ENCODE results near the gene FAAP20. TPM values are rescaled to one million over a fixed set of nuclear protein-coding genes. Genes with fewer than 3 reads are reported as not detected.

FAAP20 gene
- total RNA-seq, 1 experiment from 2014 or later, result 112 TPM

GRCh38 chr1:2206813-2207487 is 12.4 kb upstream of the FAAP20 start (continued):
- no peak for TF ChIP-seq ZBTB33 (IDR thresholded peaks at IDR 0.05; ENCODE audit: extremely low read depth, insufficient replicate concordance, low read length)
- no peak for TF ChIP-seq ELF1 (IDR thresholded peaks at IDR 0.05; ENCODE audit: borderline replicate concordance, low read depth)

- CTCF ChIA-PET, result interaction anchor here (0.6 to 2.5 kb wide), 3 partner anchors 10 to 176 kb away, joined by 4 to 16 read pairs (median 9); partner anchors contain the start of gene FAAP20
Observed at GRCh38 chr1:2205191-2205952, 10.8 kb upstream of the FAAP20 start.

More at GRCh38 chr1:2205191-2205952, 10.8 kb upstream of the FAAP20 start:
- Histone ChIP-seq H2AFZ (ENCODE audit: low read depth, low read length, poor library complexity, severe bottlenecking) (no peak overlapping the region), H3K36me3 (ENCODE audit: control insufficient read depth in 1 of 2, insufficient read depth in 2 of 2, low read length in 2 of 2) (no peaks in the 10 kb centered on the region), H3K9ac (ENCODE audit: low read length) (peak overlapping the region; percentile 52), H3K4me1 (ENCODE audit: control insufficient read depth in 1 of 2, insufficient read depth in 2 of 2, low read length in 2 of 2) (peaks cover 21 to 37% of the 10 kb centered on the region in 2 experiments), H3K9me2 (ENCODE audit: insufficient read depth) (no peaks in the 10 kb centered on the region), H3K27me3 (ENCODE audit: insufficient read depth, low read length) (no peaks in the 10 kb centered on the region), H3K79me2 (ENCODE audit: insufficient read depth, low read length) (no peaks in the 10 kb centered on the region), H3K9me3 (ENCODE audit: control insufficient read depth in 1 of 2, insufficient read depth in 1 of 2, low read depth in 1 of 2, low read length in 2 of 2) (no peaks in the 10 kb centered on the region), H3K4me2 (ENCODE audit: low read length) (peak overlapping the region; percentile 92), H3K4me3 (replicated peaks in 1 of 2; ENCODE audit: low read depth in 1 of 2, low read length in 2 of 2) (peak overlapping the region; percentile 33 to 57), H4K20me1 (ENCODE audit: insufficient read depth) (no peaks in the 10 kb centered on the region), H3K27ac (ENCODE audit: low read depth, low read length) (peak overlapping the region; percentile 71; the same call in 1 of the 2 replicates)
- no peak for TF ChIP-seq REST (IDR thresholded peaks at IDR 0.05; ENCODE audit: low read depth)
- TF ChIP-seq CTCF (IDR thresholded peaks at IDR 0.05 in 2 of 3, conservative IDR thresholded peaks at IDR 0.05 in 1 of 3; ENCODE audit: borderline replicate concordance in 1 of 3, insufficient read depth in 1 of 3, low read depth in 2 of 3, low read length in 2 of 3), result no peak
- TF ChIP-seq ZFX (IDR thresholded peaks at IDR 0.05), result no peak; the same call in 1 of the 2 replicates
- TF ChIP-seq POLR2AphosphoS5 (IDR thresholded peaks at IDR 0.05; ENCODE audit: low read depth, low read length), result peak; percentile 60
- TF ChIP-seq TCF7L2 (IDR thresholded peaks at IDR 0.05; ENCODE audit: borderline replicate concordance, extremely low read depth, insufficient read depth, insufficient read length), result no peak
- TF ChIP-seq SP1 (IDR thresholded peaks at IDR 0.05; ENCODE audit: low read depth), result no peak
- no peak for TF ChIP-seq CEBPB (IDR thresholded peaks at IDR 0.05; ENCODE audit: low read depth)
- ATAC-seq (peak; percentile 86), DNase-seq (ENCODE audit: low read depth, low spot score) (peak; percentile 86)
- intact Hi-C loops (cut with micrococcal nuclease), result no loop called here
- POLR2A ChIA-PET, result interaction anchor here (0.6 to 0.9 kb wide), 3 partner anchors 16 to 106 kb away, joined by 3 to 5 read pairs (median 4); no protein-coding TSS in a partner anchor
- BruUV-seq (replicated peaks), result no TSS peak
- RAD21 ChIA-PET (ENCODE audit: low non-redundant PET in 1 of 2, low total read pairs in 2 of 2, uncharacterized antibody in 2 of 2, unreplicated experiment in 2 of 2), result interaction anchor here (0.5 to 0.7 kb wide), 2 partner anchors 186 to 1226 kb away, joined by 3 to 6 read pairs; partner anchors contain the start of genes MORN1 (in 1 of the 2) and RER1 (in 1 of the 2)
